ENCODE data around the gene LAMB3.

- TF ChIP-seq CTCF (IDR thresholded peaks at IDR 0.05) (no peak), EZH2 (IDR thresholded peaks at IDR 0.05; ENCODE audit: borderline replicate concordance, insufficient read depth, low read depth, low read length, poor library complexity, severe bottlenecking) (no peak)
Measured at GRCh38 chr1:209634005-209634737, 18.1 kb downstream of the LAMB3 start.
